T-helper 1 cell treated with Interleukin-12 subunit alpha and Interleukin-12 subunit beta and Interleukin-4 antibody, amounts not matched to agents 30 μg/mL and 1 μg/mL, for 36 hours (primary cell): ENCODE data around the gene SYNC.
A peak's percentile ranks its signal among the peaks of the same experiment; 100 is the strongest.
"Not testable (repeated sequence)": the region's sequence is repeated elsewhere in the genome, so short reads cannot be mapped to it uniquely, and the experiment has no call there.

Experiments used
- H3K27ac Mint-ChIP-seq: one replicate; pipeline ENCODE4 v1.8.0; 2021; ENCODE audit warnings: mild to moderate bottlenecking, mixed read lengths
- H3K27me3 Mint-ChIP-seq: one replicate; pipeline ENCODE4 v1.8.0; 2021; ENCODE audit warnings: low read depth, mixed read lengths
- H3K36me3 Mint-ChIP-seq: one replicate; pipeline ENCODE4 v1.8.0; 2021; ENCODE audit warnings: low read depth, mixed read lengths
- H3K4me1 Mint-ChIP-seq: one replicate; pipeline ENCODE4 v1.8.0; 2021; ENCODE audit warnings: low read depth, mixed read lengths
- H3K4me3 Mint-ChIP-seq: one replicate; pipeline ENCODE4 v1.8.0; 2021; ENCODE audit warnings: mild to moderate bottlenecking, moderate library complexity, mixed read lengths
- H3K9me3 Mint-ChIP-seq: one replicate; pipeline ENCODE4 v1.8.0; 2021; ENCODE audit warnings: mixed read lengths

SYNC gene

DNA sequence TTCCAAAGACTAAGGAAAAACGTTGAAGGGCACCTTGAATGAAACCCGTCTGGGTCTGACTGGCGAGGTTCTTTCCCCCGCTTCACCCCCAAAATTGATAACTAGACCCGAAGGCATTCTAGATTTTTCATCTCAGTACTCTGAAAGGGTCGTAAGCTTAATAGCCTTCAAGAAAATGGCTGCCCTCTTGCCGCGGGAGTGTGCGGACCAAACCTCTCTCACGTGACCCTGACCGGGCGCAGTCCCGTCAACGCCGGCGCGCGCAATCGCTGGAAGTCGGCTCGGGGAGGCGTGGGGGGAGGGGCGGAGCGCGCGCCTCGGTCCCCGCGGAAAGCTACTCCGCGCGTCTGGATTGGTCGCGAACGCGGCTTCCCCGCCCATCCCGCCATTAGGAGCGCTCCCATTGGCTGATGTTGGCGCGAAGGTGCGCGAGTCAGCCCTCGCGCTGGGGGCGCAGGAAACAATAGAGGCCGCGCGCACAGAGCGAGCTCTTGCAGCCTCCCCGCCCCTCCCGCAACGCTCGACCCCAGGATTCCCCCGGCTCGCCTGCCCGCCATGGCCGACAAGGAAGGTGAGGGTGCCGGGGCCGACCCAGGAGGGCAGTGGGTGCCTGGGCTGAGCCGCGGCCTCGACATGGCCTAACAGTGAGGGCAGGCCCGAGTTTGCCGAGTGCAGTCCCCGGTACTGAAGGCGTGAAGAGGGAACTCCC, 51.7 kb downstream of the SYNC start, which contains the start of gene RBBP4:
Gene RBBP4, plus strand, starts transcription at position 457 of the 709 bp plus-strand sequence. Its CDS starts 99 bp downstream, at position 556.
- Mint-ChIP-seq H3K4me3 (peak within 1 kb of the TSS; percentile 90), H3K36me3 (peaks cover 42% of the 10 kb centered on the region), H3K27me3 (no peaks in the 10 kb centered on the region), H3K27ac (peak within 1 kb of the TSS; percentile 98), H3K4me1 (peaks cover 43% of the 10 kb centered on the region), H3K9me3 (no peaks in the 10 kb centered on the region)

- Mint-ChIP-seq H3K27me3 (no peaks in the 10 kb centered on the region), H3K36me3 (peaks cover 35% of the 10 kb centered on the region), H3K4me1 (peaks cover 37% of the 10 kb centered on the region), H3K9me3 (no peaks in the 10 kb centered on the region), H3K27ac (peak within 1 kb of the TSS; percentile 98), H3K4me3 (peak within 1 kb of the TSS; percentile 90)
Measured at GRCh38 chr1:32650248-32650751, 52.3 kb downstream of the SYNC start, which contains the start of gene ZBTB8OS. TSS of gene ZBTB8OS (minus strand) at chr1:32650550. CDS start at chr1:32650529, 21 bp downstream.

DNA sequence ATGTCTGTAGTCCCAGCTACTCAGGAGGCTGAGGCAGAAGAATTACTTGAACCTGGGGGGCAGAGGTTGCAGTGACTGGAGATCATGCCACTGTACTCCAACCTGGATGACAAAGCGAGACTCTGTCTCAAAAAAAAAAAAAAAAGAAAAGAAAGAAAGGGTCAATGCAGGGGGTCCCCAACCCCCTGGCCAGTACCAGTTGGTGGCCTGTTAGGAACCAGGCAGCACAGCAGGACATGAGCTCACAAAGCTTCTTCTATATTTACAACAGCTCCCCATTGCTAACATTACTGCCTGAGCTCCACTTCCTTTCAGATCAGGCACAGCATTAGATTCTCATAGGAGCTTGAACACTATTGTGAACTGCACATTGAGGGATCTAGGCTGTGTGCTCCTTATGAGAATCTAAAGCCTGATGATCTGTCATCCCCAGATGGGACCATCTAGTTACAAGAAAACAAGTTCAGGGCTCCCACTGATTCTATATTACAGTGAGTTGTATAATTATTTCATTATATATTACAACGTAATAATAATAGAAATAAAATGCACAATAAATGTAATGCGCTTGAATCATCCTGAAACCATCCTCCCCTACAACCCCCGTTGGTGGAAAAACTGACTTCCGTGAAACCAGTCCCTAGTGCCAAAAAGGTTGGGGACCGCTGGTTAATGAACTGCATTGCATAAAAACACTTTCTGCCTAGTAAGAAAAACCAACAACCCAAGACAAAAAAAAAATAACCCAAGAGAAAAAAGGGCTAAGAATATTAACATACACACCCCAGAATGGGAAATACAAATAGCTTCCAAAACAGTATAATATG, 55.0 kb downstream of the SYNC start:
- Mint-ChIP-seq H3K36me3 (peaks cover 19% of the 10 kb centered on the region), H3K27ac (peak overlapping the region; percentile 28), H3K4me3 (peak overlapping the region; percentile 68), H3K27me3 (no peaks in the 10 kb centered on the region), H3K4me1 (peaks cover 22% of the 10 kb centered on the region), H3K9me3 (no peaks in the 10 kb centered on the region)

DNA sequence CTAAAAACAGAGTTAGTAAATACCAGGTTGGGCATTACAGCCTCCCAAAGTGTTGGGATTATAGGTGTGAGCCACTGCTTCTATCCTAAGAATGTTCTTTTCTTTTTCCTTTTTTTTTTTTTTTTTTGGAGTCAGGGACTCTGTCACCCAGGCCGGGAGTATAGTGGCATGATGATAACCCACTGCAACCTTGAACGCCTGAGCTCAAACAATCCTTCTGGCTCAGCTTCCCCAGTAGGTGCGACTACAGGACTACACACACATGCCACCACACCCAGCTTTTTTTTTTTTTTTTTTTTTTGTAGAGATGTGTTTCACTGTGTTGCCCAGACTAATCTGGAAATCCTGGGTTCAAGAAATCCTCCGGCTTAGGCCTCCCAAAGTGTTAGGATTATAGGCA, 58.1 kb downstream of the SYNC start:
- Mint-ChIP-seq H3K27ac (no peak overlapping the region), H3K27me3 (no peaks in the 10 kb centered on the region), H3K9me3 (no peaks in the 10 kb centered on the region), H3K4me1 (peaks cover 14% of the 10 kb centered on the region), H3K36me3 (peaks cover 7% of the 10 kb centered on the region), H3K4me3 (no peak overlapping the region)

- H3K27ac Mint-ChIP-seq, H3K9me3 Mint-ChIP-seq, H3K27me3 Mint-ChIP-seq, H3K4me3 Mint-ChIP-seq, H3K36me3 Mint-ChIP-seq, H3K4me1 Mint-ChIP-seq: not testable (repeated sequence)
Measured at GRCh38 chr1:32642292-32642827, 60.2 kb downstream of the SYNC start.

GRCh38 chr1:32639489-32640075, 63.0 kb downstream of the SYNC start:
- Mint-ChIP-seq H3K9me3 (no peaks in the 10 kb centered on the region), H3K4me1 (peaks cover 6% of the 10 kb centered on the region), H3K27ac (no peak overlapping the region), H3K36me3 (peaks cover 12% of the 10 kb centered on the region), H3K27me3 (no peaks in the 10 kb centered on the region), H3K4me3 (no peak overlapping the region)

GRCh38 chr1:32636914-32637645, 65.5 kb downstream of the SYNC start:
- no peaks in the 10 kb centered on the region for H3K9me3 Mint-ChIP-seq
- no peak overlapping the region for H3K4me3 Mint-ChIP-seq
- peaks cover 29% of the 10 kb centered on the region for H3K36me3 Mint-ChIP-seq
- no peak overlapping the region for H3K27ac Mint-ChIP-seq
- H3K4me1 Mint-ChIP-seq: peaks cover 8% of the 10 kb centered on the region
- H3K27me3 Mint-ChIP-seq: no peaks in the 10 kb centered on the region

GRCh38 chr1:32635508-32636277, 66.9 kb downstream of the SYNC start:
- Mint-ChIP-seq H3K4me1 (peaks cover 8% of the 10 kb centered on the region), H3K27me3 (no peaks in the 10 kb centered on the region), H3K4me3 (no peak overlapping the region), H3K9me3 (no peaks in the 10 kb centered on the region), H3K36me3 (peaks cover 29% of the 10 kb centered on the region), H3K27ac (peak overlapping the region; percentile 46)

DNA sequence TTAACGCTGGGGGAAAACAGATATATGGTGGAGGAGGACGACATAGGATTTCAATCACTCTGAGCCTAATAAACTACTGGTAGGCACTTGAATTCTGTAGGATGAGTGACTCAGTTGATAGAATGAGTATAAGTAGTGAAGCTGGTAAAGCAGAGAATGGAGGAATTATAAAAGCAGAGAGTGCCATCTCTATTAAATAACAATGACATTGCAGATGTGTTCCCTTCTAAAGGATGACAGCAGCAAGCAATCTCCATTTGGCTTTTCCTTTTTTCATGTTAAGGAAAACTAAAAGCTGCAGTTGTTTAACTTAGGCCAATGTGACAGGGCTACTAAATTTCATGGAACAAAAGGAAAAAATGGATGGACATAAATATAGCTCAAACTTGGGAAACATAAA, 69.7 kb downstream of the SYNC start:
- peaks cover 11% of the 10 kb centered on the region for H3K4me1 Mint-ChIP-seq

DNA sequence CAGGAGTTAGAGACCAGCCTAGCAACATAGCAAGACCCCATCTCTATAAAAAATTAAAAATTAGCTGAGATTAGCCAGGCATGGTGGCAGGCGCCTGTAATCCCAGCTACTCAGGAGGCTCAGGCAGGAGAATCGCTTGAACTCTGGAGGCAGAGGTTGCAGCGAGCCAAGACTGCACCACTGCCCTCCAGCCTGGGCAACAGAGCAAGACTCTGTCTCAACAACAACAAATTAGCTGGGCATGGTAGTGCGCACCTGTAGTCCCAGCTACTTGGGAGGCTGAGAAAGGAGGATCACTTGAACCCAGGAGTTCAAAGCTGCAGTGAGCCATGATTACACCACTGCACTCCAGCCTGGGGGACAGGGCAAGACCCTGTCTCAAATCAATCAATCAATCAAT, 72.4 kb downstream of the SYNC start:
- peaks cover 19% of the 10 kb centered on the region for H3K4me1 Mint-ChIP-seq
- not testable (repeated sequence) for H3K27me3 Mint-ChIP-seq, H3K9me3 Mint-ChIP-seq, H3K27ac Mint-ChIP-seq, H3K4me3 Mint-ChIP-seq
- peaks cover 35% of the 10 kb centered on the region for H3K36me3 Mint-ChIP-seq

More for the DNA sequence above, 69.7 kb downstream of the SYNC start:
- peaks cover 33% of the 10 kb centered on the region for H3K36me3 Mint-ChIP-seq
- no peaks in the 10 kb centered on the region for H3K9me3 Mint-ChIP-seq
- H3K4me3 Mint-ChIP-seq: no peak overlapping the region
- H3K27me3 Mint-ChIP-seq: no peaks in the 10 kb centered on the region
- H3K27ac Mint-ChIP-seq: no peak overlapping the region
